ENCODE measurements around the gene CREBBP.

CREBBP gene

GRCh38 chr16:3873482-3874173 is 6.9 kb downstream of the CREBBP start:
- peaks cover 10% of the 10 kb centered on the region; the same call in 1 of the 2 replicates for H3K36me3 ChIP-seq (ENCODE audit: low read depth)
- DNase-seq (ENCODE audit: low spot score) (no peak), ATAC-seq (ENCODE audit: low read depth) (no peak)
- H3K9me3 ChIP-seq (ENCODE audit: severe bottlenecking): no peaks in the 10 kb centered on the region
- no peak for TF ChIP-seq CTCF (IDR thresholded peaks at IDR 0.05; ENCODE audit: poor library complexity, severe bottlenecking)
- no peak overlapping the region for H3K27ac ChIP-seq (ENCODE audit: poor library complexity, severe bottlenecking)
- no peaks in the 10 kb centered on the region for H3K27me3 ChIP-seq (ENCODE audit: insufficient read depth, poor library complexity, severe bottlenecking)
- H3K4me3 ChIP-seq (ENCODE audit: severe bottlenecking): no peak overlapping the region
- peaks cover 17% of the 10 kb centered on the region for H3K4me1 ChIP-seq (ENCODE audit: insufficient read depth, poor library complexity, severe bottlenecking)

GRCh38 chr16:3872216-3872895 is 8.2 kb downstream of the CREBBP start:
- no peak for ATAC-seq (ENCODE audit: low read depth)
- Histone ChIP-seq H3K36me3 (ENCODE audit: low read depth) (no peaks in the 10 kb centered on the region; the same call in 1 of the 2 replicates), H3K27ac (ENCODE audit: poor library complexity, severe bottlenecking) (peak overlapping the region; percentile 5), H3K27me3 (ENCODE audit: insufficient read depth, poor library complexity, severe bottlenecking) (no peaks in the 10 kb centered on the region), H3K9me3 (ENCODE audit: severe bottlenecking) (no peaks in the 10 kb centered on the region), H3K4me1 (ENCODE audit: insufficient read depth, poor library complexity, severe bottlenecking) (peaks cover 17% of the 10 kb centered on the region), H3K4me3 (ENCODE audit: severe bottlenecking) (no peak overlapping the region)
- no peak for TF ChIP-seq CTCF (IDR thresholded peaks at IDR 0.05; ENCODE audit: poor library complexity, severe bottlenecking)
- no peak for DNase-seq (ENCODE audit: low spot score)

- Histone ChIP-seq H3K36me3 (ENCODE audit: low read depth) (no peaks in the 10 kb centered on the region), H3K4me1 (ENCODE audit: insufficient read depth, poor library complexity, severe bottlenecking) (peaks cover 17% of the 10 kb centered on the region), H3K27ac (ENCODE audit: poor library complexity, severe bottlenecking) (no peak overlapping the region), H3K4me3 (ENCODE audit: severe bottlenecking) (no peak overlapping the region), H3K27me3 (ENCODE audit: insufficient read depth, poor library complexity, severe bottlenecking) (no peaks in the 10 kb centered on the region), H3K9me3 (ENCODE audit: severe bottlenecking) (no peaks in the 10 kb centered on the region)
- no peak for TF ChIP-seq CTCF (IDR thresholded peaks at IDR 0.05; ENCODE audit: poor library complexity, severe bottlenecking)
- no peak for DNase-seq (ENCODE audit: low spot score)
- ATAC-seq (ENCODE audit: low read depth): no peak
Measured at GRCh38 chr16:3868967-3869366, 11.5 kb downstream of the CREBBP start.

- ATAC-seq (ENCODE audit: low read depth) (no peak), DNase-seq (ENCODE audit: low spot score) (no peak)
- no peak for TF ChIP-seq CTCF (IDR thresholded peaks at IDR 0.05; ENCODE audit: poor library complexity, severe bottlenecking)
- no peaks in the 10 kb centered on the region for H3K36me3 ChIP-seq (ENCODE audit: low read depth)
- no peaks in the 10 kb centered on the region for H3K27me3 ChIP-seq (ENCODE audit: insufficient read depth, poor library complexity, severe bottlenecking)
- H3K27ac ChIP-seq (ENCODE audit: poor library complexity, severe bottlenecking): no peak overlapping the region
- H3K9me3 ChIP-seq (ENCODE audit: severe bottlenecking): no peaks in the 10 kb centered on the region
- H3K4me1 ChIP-seq (ENCODE audit: insufficient read depth, poor library complexity, severe bottlenecking): peaks cover 17% of the 10 kb centered on the region
- H3K4me3 ChIP-seq (ENCODE audit: severe bottlenecking): no peak overlapping the region
Measured at GRCh38 chr16:3868556-3868955, 12.0 kb downstream of the CREBBP start.

Measured in RWPE2 (cell line).